B cell (primary cell): ENCODE results near the gene LCN1. TPM values are rescaled to one million over a fixed set of nuclear protein-coding genes. Genes with fewer than 3 reads are reported as not detected.

Source experiments
- ATAC-seq: fragments of 200-7000 bp; cut with Tn5 transposase; one replicate; pipeline ENCODE4 v1.10.0; 2021; ENCODE audit warnings: low read depth, mild to moderate bottlenecking, moderate number of reproducible peaks, moderate library complexity
- CTCF ChIA-PET: fragments of 350-600 bp; sonication (Branson Sonifier 250); formaldehyde crosslinking; loops from one replicate; lab custom pipeline; 2021; ENCODE audit warnings: antibody characterized with exemption, inconsistent platforms; lab: Charles Lee
- POLR2A ChIA-PET: fragments of 350-600 bp; sonication (Branson Sonifier 250); formaldehyde crosslinking; loops from one replicate; lab custom pipeline; 2021; ENCODE audit warnings: antibody characterized with exemption; lab: Charles Lee
- DNase-seq: peaks from one replicate; pipeline ENCODE4 v3.0.0; 2013
- H2AFZ ChIP-seq: 2 replicates; pipeline ENCODE4 v1.6.1; 2012; ENCODE audit warnings: mild to moderate bottlenecking, low read depth, low read length; ENCODE audit not compliant: insufficient read depth, poor library complexity, severe bottlenecking
- H3K27ac ChIP-seq, 2 donors: 1 replicate in 1 of 2; 2 replicates in 1 of 2; pipeline ENCODE4 v1.5.1; 2012 to 2013; ENCODE audit warnings: low read length in 2 of 2, mild to moderate bottlenecking in 2 of 2, moderate library complexity in 1 of 2
- H3K27me3 ChIP-seq, 4 experiments: fragments of 200-600 bp in 1 of 4; sonication (generic) in 1 of 4; replicated peaks in 1 of 4; 1 replicate in 2 of 4; 2 replicates in 2 of 4; pipeline versions ENCODE4 v1.6.1 to v1.7.0; 2013 to 2016; ENCODE audit warnings: low read length in 3 of 4, mild to moderate bottlenecking in 2 of 4, mixed read lengths in 1 of 4, moderate library complexity in 1 of 4; ENCODE audit not compliant: insufficient read depth in 4 of 4, control insufficient read depth in 3 of 4; ENCODE audit errors: control extremely low read depth in 1 of 4
- H3K36me3 ChIP-seq, 2 experiments: replicated peaks in 1 of 2; 1 replicate in 1 of 2; 2 replicates in 1 of 2; pipeline versions ENCODE4 v1.6.1 to v1.7.1; 2013; ENCODE audit warnings: low read length in 1 of 2; ENCODE audit not compliant: insufficient read depth in 2 of 2, control insufficient read depth in 1 of 2; ENCODE audit errors: control extremely low read depth in 1 of 2, extremely low read depth in 1 of 2
- H3K4me1 ChIP-seq, 2 donors: fragments of 200-600 bp in 1 of 2; sonication (generic) in 1 of 2; 1 replicate in 1 of 2; 2 replicates in 1 of 2; pipeline versions ENCODE4 v1.5.1 to v1.6.1; 2013 to 2017; ENCODE audit warnings: low read length in 2 of 2; ENCODE audit not compliant: control insufficient read depth in 2 of 2, insufficient read depth in 2 of 2
- H3K4me2 ChIP-seq: replicated peaks from 2 replicates; pipeline ENCODE3; 2012; ENCODE audit warnings: mild to moderate bottlenecking, low read depth, low read length; ENCODE audit not compliant: poor library complexity, severe bottlenecking
- H3K4me3 ChIP-seq, 5 experiments: fragments of 200-600 bp in 1 of 5; sonication (generic) in 1 of 5; 1 replicate in 3 of 5; 2 replicates in 2 of 5; pipeline versions ENCODE4 v1.5.1 to v1.7.0; 2011 to 2016; ENCODE audit warnings: low read length in 4 of 5, mild to moderate bottlenecking in 4 of 5, low read depth in 2 of 5, control low read depth in 1 of 5, moderate library complexity in 1 of 5; ENCODE audit not compliant: insufficient read depth in 1 of 5; ENCODE audit errors: control extremely low read depth in 1 of 5, extremely low read depth in 1 of 5
- H3K79me2 ChIP-seq: fragments of 200-600 bp; sonication (generic); one replicate; pipeline ENCODE4 v1.6.0; 2016; ENCODE audit warnings: low read length; ENCODE audit not compliant: control insufficient read depth, insufficient read depth
- H3K9ac ChIP-seq: fragments of 200-600 bp; sonication (generic); 2 replicates; pipeline ENCODE4 v1.6.1; 2017; ENCODE audit warnings: mild to moderate bottlenecking, low read length, moderate library complexity
- H3K9me3 ChIP-seq, 3 donors: one replicate each; pipeline versions ENCODE4 v1.6.1 to v1.7.1; 2013; ENCODE audit warnings: low read length in 2 of 3; ENCODE audit not compliant: control insufficient read depth in 2 of 3, insufficient read depth in 1 of 3; ENCODE audit errors: control extremely low read depth in 1 of 3
- H4K20me1 ChIP-seq: 2 replicates; pipeline ENCODE4 v1.6.0; 2012; ENCODE audit warnings: mild to moderate bottlenecking, low read length; ENCODE audit not compliant: insufficient read depth, control insufficient read depth, poor library complexity, severe bottlenecking
- H3K27ac Mint-ChIP-seq: one replicate; pipeline ENCODE4 v1.8.0; 2021; ENCODE audit warnings: mixed read lengths
- H3K27me3 Mint-ChIP-seq: one replicate; pipeline ENCODE4 v1.8.0; 2021; ENCODE audit warnings: mixed read lengths
- H3K4me1 Mint-ChIP-seq: one replicate; pipeline ENCODE4 v1.8.0; 2021; ENCODE audit warnings: mixed read lengths
- H3K4me3 Mint-ChIP-seq: one replicate; pipeline ENCODE4 v1.8.0; 2021; ENCODE audit warnings: mixed read lengths
- H3K9me3 Mint-ChIP-seq: one replicate; pipeline ENCODE4 v1.8.0; 2022; ENCODE audit warnings: mixed read lengths; ENCODE audit not compliant: insufficient read depth
- CTCF ChIP-seq: fragments of 200-600 bp; IDR thresholded peaks from one replicate; pipeline ENCODE4 v1.8.0; 2022; ENCODE audit warnings: antibody characterized with exemption, mild to moderate bottlenecking
- EZH2 ChIP-seq: IDR thresholded peaks from 2 replicates; pipeline ENCODE4 v1.6.1; 2012; ENCODE audit warnings: borderline replicate concordance, low read depth, mild to moderate bottlenecking, moderate library complexity, low read length; ENCODE audit not compliant: insufficient read depth, poor library complexity, severe bottlenecking
- WGBS: methylation state at CpG from one replicate; pipeline ENCODE4 v1.1.5; 2013; ENCODE audit warnings: missing lambda C conversion rate; ENCODE audit not compliant: insufficient coverage; 5-methylcytosine and 5-hydroxymethylcytosine counted together
- intact Hi-C: fragments of 100-400 bp; cut with micrococcal nuclease; formaldehyde crosslinking; loops from one replicate; pipeline ENCODE4 v1.10.0; 2022
- polyA plus RNA-seq: library from polyadenylated mRNA; depleted of rRNA; stranded (reverse); fragments of >200 nt; gene quantifications from 2 replicates; pipeline ENCODE4 v1.2.3, GENCODE V29; 2012
- total RNA-seq, 2 donors: library from RNA; stranded (reverse); fragments of 120-200 nt in 1 of 2; gene quantifications; 1 replicate in 1 of 2; 2 replicates in 1 of 2; pipeline versions ENCODE4 v1.2.3 to v1.2.4, GENCODE V29; 2013 to 2022

LCN1 gene
- total and polyA plus RNA-seq, 2 donors (not counting 1 experiment from before 2014, with no cell fraction given): not detected

GRCh38 chr9:135565636-135566035 is 44.4 kb downstream of the LCN1 start:
- peaks cover 4% of the 10 kb centered on the region for H3K9me3 Mint-ChIP-seq
- CTCF ChIA-PET: interaction anchor here (0.7 kb wide), 1 partner anchor 8 kb away, joined by 3 read pairs; no protein-coding TSS in a partner anchor

GRCh38 chr9:135566552-135566951 is 45.3 kb downstream of the LCN1 start:
- H3K27me3 Mint-ChIP-seq: peaks cover 5% of the 10 kb centered on the region
- ChIA-PET POLR2A (no interaction called here), CTCF (no interaction called here)
- H3K9me3 Mint-ChIP-seq: peaks cover 4% of the 10 kb centered on the region
- no peaks in the 10 kb centered on the region for H4K20me1 ChIP-seq
- ATAC-seq: no peak
- no peak overlapping the region for H2AFZ ChIP-seq
- no peak overlapping the region for H3K4me3 Mint-ChIP-seq
- no peak for DNase-seq
- intact Hi-C loops: no loop called here
- H3K4me3 ChIP-seq: no peak overlapping the region
- no peaks in the 10 kb centered on the region for H3K4me1 ChIP-seq
- H3K4me1 Mint-ChIP-seq: no peaks in the 10 kb centered on the region
- no peak overlapping the region for H3K9ac ChIP-seq
- H3K9me3 ChIP-seq: peaks cover 0 to 4% (median 0%) of the 10 kb centered on the region in 3 donors
- no peak overlapping the region for H3K27ac Mint-ChIP-seq
- WGBS: 60% methylated on average over 9 of the region's 10 CpGs
- H3K4me2 ChIP-seq: no peak overlapping the region
- H3K36me3 ChIP-seq: no peaks in the 10 kb centered on the region
- TF ChIP-seq CTCF (no peak), EZH2 (no peak)
- H3K27ac ChIP-seq: no peak overlapping the region
- H3K27me3 ChIP-seq: peaks cover 0 to 2% (median 0%) of the 10 kb centered on the region in 4 experiments
- no peaks in the 10 kb centered on the region for H3K79me2 ChIP-seq

More at GRCh38 chr9:135565636-135566035, 44.4 kb downstream of the LCN1 start:
- intact Hi-C loops: no loop called here
- H3K36me3 ChIP-seq: no peaks in the 10 kb centered on the region
- H3K27me3 ChIP-seq: peaks cover 0 to 2% (median 0%) of the 10 kb centered on the region in 4 experiments
- H3K4me1 ChIP-seq: no peaks in the 10 kb centered on the region
- no peak overlapping the region for H3K4me3 ChIP-seq
- no peak for ATAC-seq
- 78% methylated on average over 8 of the region's 8 CpGs for WGBS
- no peak overlapping the region for H2AFZ ChIP-seq
- POLR2A ChIA-PET: no interaction called here
- H4K20me1 ChIP-seq: no peaks in the 10 kb centered on the region
- Mint-ChIP-seq H3K27ac (no peak overlapping the region), H3K4me1 (no peaks in the 10 kb centered on the region), H3K27me3 (peaks cover 5% of the 10 kb centered on the region), H3K4me3 (no peak overlapping the region)
- no peaks in the 10 kb centered on the region for H3K79me2 ChIP-seq
- no peak overlapping the region for H3K27ac ChIP-seq
- TF ChIP-seq CTCF: no peak
- no peak for TF ChIP-seq EZH2
- no peak for DNase-seq
- peaks cover 0 to 4% (median 0%) of the 10 kb centered on the region in 3 donors for H3K9me3 ChIP-seq
- H3K4me2 ChIP-seq: no peak overlapping the region
- no peak overlapping the region for H3K9ac ChIP-seq
